ENCODE results near the gene CRISP3.

The CRISP3 gene

GRCh38 chr6:49744259-49744658, at the start of gene CRISP3:
Gene CRISP3, minus strand, starts transcription at chr6:49744388. Its CDS starts 21 bp downstream, at chr6:49744367.
- Histone ChIP-seq H3K9ac (ENCODE audit: low read length in 5 of 5) (no peak within 1 kb of the TSS), H3K4me3 (ENCODE audit: low read depth in 1 of 5, low read length in 5 of 5) (no peak within 1 kb of the TSS), H3K27me3 (ENCODE audit: control insufficient read depth in 5 of 5, insufficient read depth in 4 of 5, low read length in 5 of 5) (no peaks in the 10 kb centered on the region), H3K27ac (ENCODE audit: low read depth, low read length) (no peak within 1 kb of the TSS), H3K9me3 (ENCODE audit: control insufficient read depth in 5 of 5, low read length in 5 of 5) (no peaks in the 10 kb centered on the region), H3K4me1 (ENCODE audit: control insufficient read depth in 5 of 5, insufficient read depth in 5 of 5, low read length in 5 of 5) (no peaks in the 10 kb centered on the region), H3K36me3 (ENCODE audit: control insufficient read depth in 5 of 5, insufficient read depth in 5 of 5, low read length in 5 of 5) (no peaks in the 10 kb centered on the region)

- Histone ChIP-seq H3K27ac (ENCODE audit: low read depth, low read length) (no peak overlapping the region), H3K36me3 (ENCODE audit: control insufficient read depth in 5 of 5, insufficient read depth in 5 of 5, low read length in 5 of 5) (no peaks in the 10 kb centered on the region), H3K9ac (ENCODE audit: low read length in 5 of 5) (no peak overlapping the region), H3K4me3 (ENCODE audit: low read depth in 1 of 5, low read length in 5 of 5) (no peak overlapping the region), H3K9me3 (ENCODE audit: control insufficient read depth in 5 of 5, low read length in 5 of 5) (peaks cover 0 to 6% (median 2%) of the 10 kb centered on the region in 5 donors), H3K4me1 (ENCODE audit: control insufficient read depth in 5 of 5, insufficient read depth in 5 of 5, low read length in 5 of 5) (no peaks in the 10 kb centered on the region), H3K27me3 (ENCODE audit: control insufficient read depth in 5 of 5, insufficient read depth in 4 of 5, low read length in 5 of 5) (no peaks in the 10 kb centered on the region)
Observed at GRCh38 chr6:49790341-49790740, 46.2 kb upstream of the CRISP3 start.

- Histone ChIP-seq H3K4me3 (ENCODE audit: low read depth in 1 of 5, low read length in 5 of 5) (no peak within 1 kb of the TSS), H3K27me3 (ENCODE audit: control insufficient read depth in 5 of 5, insufficient read depth in 4 of 5, low read length in 5 of 5) (no peaks in the 10 kb centered on the region), H3K9me3 (ENCODE audit: control insufficient read depth in 5 of 5, low read length in 5 of 5) (peaks cover 0 to 6% (median 2%) of the 10 kb centered on the region in 5 donors), H3K4me1 (ENCODE audit: control insufficient read depth in 5 of 5, insufficient read depth in 5 of 5, low read length in 5 of 5) (no peaks in the 10 kb centered on the region), H3K27ac (ENCODE audit: low read depth, low read length) (no peak within 1 kb of the TSS), H3K36me3 (ENCODE audit: control insufficient read depth in 5 of 5, insufficient read depth in 5 of 5, low read length in 5 of 5) (no peaks in the 10 kb centered on the region), H3K9ac (ENCODE audit: low read length in 5 of 5) (no peak within 1 kb of the TSS)
Observed at GRCh38 chr6:49787176-49787575, 43.0 kb upstream of the CRISP3 start, which contains the start of gene PGK2. Gene PGK2, minus strand, starts transcription at chr6:49787285. Its CDS starts 98 bp downstream, at chr6:49787187.

GRCh38 chr6:49784272-49784671, 40.1 kb upstream of the CRISP3 start:
- no peaks in the 10 kb centered on the region for H3K27me3 ChIP-seq (ENCODE audit: control insufficient read depth in 5 of 5, insufficient read depth in 4 of 5, low read length in 5 of 5)
- no peaks in the 10 kb centered on the region for H3K4me1 ChIP-seq (ENCODE audit: control insufficient read depth in 5 of 5, insufficient read depth in 5 of 5, low read length in 5 of 5)
- H3K27ac ChIP-seq (ENCODE audit: low read depth, low read length), result no peak overlapping the region
- no peak overlapping the region for H3K9ac ChIP-seq (ENCODE audit: low read length in 5 of 5)
- H3K9me3 ChIP-seq (ENCODE audit: control insufficient read depth in 5 of 5, low read length in 5 of 5), result peaks cover 0 to 6% (median 2%) of the 10 kb centered on the region in 5 donors
- H3K4me3 ChIP-seq (ENCODE audit: low read depth in 1 of 5, low read length in 5 of 5), result no peak overlapping the region
- H3K36me3 ChIP-seq (ENCODE audit: control insufficient read depth in 5 of 5, insufficient read depth in 5 of 5, low read length in 5 of 5), result no peaks in the 10 kb centered on the region

- Histone ChIP-seq H3K27ac (ENCODE audit: low read depth, low read length) (no peak overlapping the region), H3K27me3 (ENCODE audit: control insufficient read depth in 5 of 5, insufficient read depth in 4 of 5, low read length in 5 of 5) (no peaks in the 10 kb centered on the region), H3K4me3 (ENCODE audit: low read depth in 1 of 5, low read length in 5 of 5) (no peak overlapping the region), H3K4me1 (ENCODE audit: control insufficient read depth in 5 of 5, insufficient read depth in 5 of 5, low read length in 5 of 5) (no peaks in the 10 kb centered on the region), H3K9me3 (ENCODE audit: control insufficient read depth in 5 of 5, low read length in 5 of 5) (peaks cover 0 to 6% (median 2%) of the 10 kb centered on the region in 5 donors), H3K9ac (ENCODE audit: low read length in 5 of 5) (no peak overlapping the region), H3K36me3 (ENCODE audit: control insufficient read depth in 5 of 5, insufficient read depth in 5 of 5, low read length in 5 of 5) (no peaks in the 10 kb centered on the region)
Observed at GRCh38 chr6:49782725-49783124, 38.5 kb upstream of the CRISP3 start.

GRCh38 chr6:49782293-49782692, 38.1 kb upstream of the CRISP3 start:
- Histone ChIP-seq H3K27me3 (ENCODE audit: control insufficient read depth in 5 of 5, insufficient read depth in 4 of 5, low read length in 5 of 5) (no peaks in the 10 kb centered on the region), H3K27ac (ENCODE audit: low read depth, low read length) (no peak overlapping the region), H3K9ac (ENCODE audit: low read length in 5 of 5) (no peak overlapping the region), H3K4me3 (ENCODE audit: low read depth in 1 of 5, low read length in 5 of 5) (no peak overlapping the region), H3K4me1 (ENCODE audit: control insufficient read depth in 5 of 5, insufficient read depth in 5 of 5, low read length in 5 of 5) (no peaks in the 10 kb centered on the region), H3K9me3 (ENCODE audit: control insufficient read depth in 5 of 5, low read length in 5 of 5) (peaks cover 0 to 5% (median 2%) of the 10 kb centered on the region in 5 donors), H3K36me3 (ENCODE audit: control insufficient read depth in 5 of 5, insufficient read depth in 5 of 5, low read length in 5 of 5) (no peaks in the 10 kb centered on the region)

GRCh38 chr6:49776444-49776843, 32.3 kb upstream of the CRISP3 start:
- no peak overlapping the region for H3K9ac ChIP-seq (ENCODE audit: low read length in 5 of 5)
- H3K36me3 ChIP-seq (ENCODE audit: control insufficient read depth in 5 of 5, insufficient read depth in 5 of 5, low read length in 5 of 5), result no peaks in the 10 kb centered on the region
- H3K4me1 ChIP-seq (ENCODE audit: control insufficient read depth in 5 of 5, insufficient read depth in 5 of 5, low read length in 5 of 5), result no peaks in the 10 kb centered on the region
- H3K27ac ChIP-seq (ENCODE audit: low read depth, low read length), result no peak overlapping the region
- no peak overlapping the region for H3K4me3 ChIP-seq (ENCODE audit: low read depth in 1 of 5, low read length in 5 of 5)
- no peaks in the 10 kb centered on the region for H3K27me3 ChIP-seq (ENCODE audit: control insufficient read depth in 5 of 5, insufficient read depth in 4 of 5, low read length in 5 of 5)
- H3K9me3 ChIP-seq (ENCODE audit: control insufficient read depth in 5 of 5, low read length in 5 of 5), result no peaks in the 10 kb centered on the region

GRCh38 chr6:49775043-49775442, 30.9 kb upstream of the CRISP3 start:
- Histone ChIP-seq H3K27ac (ENCODE audit: low read depth, low read length) (no peak overlapping the region), H3K4me1 (ENCODE audit: control insufficient read depth in 5 of 5, insufficient read depth in 5 of 5, low read length in 5 of 5) (no peaks in the 10 kb centered on the region), H3K9me3 (ENCODE audit: control insufficient read depth in 5 of 5, low read length in 5 of 5) (no peaks in the 10 kb centered on the region), H3K36me3 (ENCODE audit: control insufficient read depth in 5 of 5, insufficient read depth in 5 of 5, low read length in 5 of 5) (no peaks in the 10 kb centered on the region), H3K9ac (ENCODE audit: low read length in 5 of 5) (no peak overlapping the region), H3K4me3 (ENCODE audit: low read depth in 1 of 5, low read length in 5 of 5) (no peak overlapping the region), H3K27me3 (ENCODE audit: control insufficient read depth in 5 of 5, insufficient read depth in 4 of 5, low read length in 5 of 5) (no peaks in the 10 kb centered on the region)

GRCh38 chr6:49772285-49772684, 28.1 kb upstream of the CRISP3 start:
- Histone ChIP-seq H3K27ac (ENCODE audit: low read depth, low read length) (no peak overlapping the region), H3K27me3 (ENCODE audit: control insufficient read depth in 5 of 5, insufficient read depth in 4 of 5, low read length in 5 of 5) (no peaks in the 10 kb centered on the region), H3K9me3 (ENCODE audit: control insufficient read depth in 5 of 5, low read length in 5 of 5) (no peaks in the 10 kb centered on the region), H3K4me3 (ENCODE audit: low read depth in 1 of 5, low read length in 5 of 5) (no peak overlapping the region), H3K9ac (ENCODE audit: low read length in 5 of 5) (no peak overlapping the region), H3K36me3 (ENCODE audit: control insufficient read depth in 5 of 5, insufficient read depth in 5 of 5, low read length in 5 of 5) (no peaks in the 10 kb centered on the region), H3K4me1 (ENCODE audit: control insufficient read depth in 5 of 5, insufficient read depth in 5 of 5, low read length in 5 of 5) (no peaks in the 10 kb centered on the region)

GRCh38 chr6:49766762-49767161, 22.6 kb upstream of the CRISP3 start:
- Histone ChIP-seq H3K9ac (ENCODE audit: low read length in 5 of 5) (no peak overlapping the region), H3K4me1 (ENCODE audit: control insufficient read depth in 5 of 5, insufficient read depth in 5 of 5, low read length in 5 of 5) (peaks cover 0 to 10% (median 0%) of the 10 kb centered on the region in 5 donors), H3K27me3 (ENCODE audit: control insufficient read depth in 5 of 5, insufficient read depth in 4 of 5, low read length in 5 of 5) (no peaks in the 10 kb centered on the region), H3K9me3 (ENCODE audit: control insufficient read depth in 5 of 5, low read length in 5 of 5) (no peaks in the 10 kb centered on the region), H3K27ac (ENCODE audit: low read depth, low read length) (no peak overlapping the region), H3K36me3 (ENCODE audit: control insufficient read depth in 5 of 5, insufficient read depth in 5 of 5, low read length in 5 of 5) (no peaks in the 10 kb centered on the region), H3K4me3 (ENCODE audit: low read depth in 1 of 5, low read length in 5 of 5) (no peak overlapping the region)

Data from subcutaneous abdominal adipose tissue (tissue), 5 donors.